ENCODE results near the gene LRRC25.
"Not testable (repeated sequence)": the region's sequence is repeated elsewhere in the genome, so short reads cannot be mapped to it uniquely, and the experiment has no call there.

The LRRC25 gene

DNA sequence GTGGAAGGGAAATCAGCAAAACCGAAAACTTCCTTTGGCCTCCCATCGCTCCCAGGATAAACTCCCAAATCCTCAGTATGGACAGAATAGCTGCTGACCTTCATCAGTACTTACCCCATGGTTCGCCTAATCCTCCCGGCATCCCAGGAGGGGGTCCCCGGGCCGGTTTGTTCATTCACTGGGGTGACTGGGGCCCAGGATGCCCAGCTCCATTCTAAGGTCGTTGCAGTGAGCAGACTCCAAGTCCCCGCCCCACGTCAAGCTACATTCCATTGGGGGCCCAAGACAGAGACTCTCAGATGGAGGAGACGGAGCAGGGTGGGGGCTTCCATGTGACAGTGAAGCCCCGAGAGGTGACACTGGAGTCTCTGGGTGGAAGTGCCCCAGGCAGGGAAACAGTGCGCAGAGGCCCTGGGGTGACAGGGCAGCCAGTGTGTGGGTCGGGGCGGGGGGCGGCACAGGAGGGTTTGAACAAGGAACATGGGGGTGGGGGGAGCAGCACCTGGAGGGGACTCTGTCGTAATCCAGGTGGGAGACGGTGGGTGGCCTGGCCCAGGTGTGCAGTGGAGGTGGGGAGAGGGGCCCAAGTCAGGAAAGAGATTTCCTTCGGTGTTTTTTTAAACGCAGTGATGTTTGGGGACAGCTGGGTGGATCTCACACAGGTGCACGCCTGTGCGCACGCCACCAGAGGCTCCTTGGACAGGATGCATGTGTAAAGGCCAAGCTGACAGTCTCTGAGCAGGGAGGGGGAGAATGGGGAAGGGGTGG lies 26.9 kb upstream of the LRRC25 start:
- no peak for DNase-seq

GRCh38 chr19:18423258-18424020 lies 26.0 kb upstream of the LRRC25 start:
- DNase-seq, result no peak

- DNase-seq, result no peak
Measured at GRCh38 chr19:18422530-18423191, 25.2 kb upstream of the LRRC25 start.

DNA sequence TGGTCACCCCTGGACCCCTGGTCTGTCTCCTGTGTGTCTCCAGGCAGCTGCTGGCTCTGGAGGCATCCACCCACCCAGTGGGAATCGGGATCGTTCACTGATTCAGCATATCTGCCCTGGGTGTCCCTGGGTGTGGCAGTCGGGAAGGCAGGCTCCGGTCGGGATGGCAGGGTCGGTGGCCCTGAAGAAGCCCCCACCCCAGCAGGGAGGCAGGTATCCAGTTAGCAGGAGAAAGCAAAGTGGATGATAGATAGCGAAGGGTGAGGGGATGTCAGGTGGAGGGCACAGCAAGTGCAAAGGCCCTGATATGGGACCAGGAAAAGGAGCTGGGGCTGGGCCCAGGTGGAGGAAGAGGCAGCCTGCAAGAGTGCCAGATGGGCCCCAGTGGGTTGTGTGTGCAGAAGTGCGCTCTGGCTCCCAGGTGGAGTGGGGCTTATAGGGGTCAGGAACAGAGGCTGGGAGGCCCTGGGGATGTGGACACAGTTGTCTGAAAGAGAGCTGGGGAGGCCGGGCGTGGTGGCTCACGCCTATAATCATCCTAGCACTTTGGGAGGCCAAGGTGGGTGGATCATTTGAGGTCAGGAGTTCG lies 24.0 kb upstream of the LRRC25 start:
- DNase-seq, result no peak

DNA sequence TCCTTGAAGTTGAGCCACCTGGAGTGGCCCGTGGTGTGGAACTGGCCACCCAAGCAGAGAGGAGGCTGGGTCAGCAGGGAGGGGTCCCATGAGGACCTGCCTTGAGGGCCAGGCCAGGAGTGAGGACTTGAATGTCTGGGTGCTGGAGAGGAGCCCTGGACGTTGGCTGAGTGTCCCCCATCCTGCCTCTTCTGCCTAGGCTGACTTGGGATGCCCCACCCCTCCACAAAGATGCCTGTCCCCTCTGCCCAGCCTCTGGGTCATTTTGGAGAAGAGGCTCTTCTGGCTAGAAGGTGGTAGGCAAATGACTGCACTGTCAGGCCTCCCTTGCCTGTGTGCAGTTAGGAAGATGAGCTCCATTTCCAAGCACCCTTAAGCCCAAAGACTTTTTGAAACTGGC lies 23.5 kb upstream of the LRRC25 start:
- no peak for DNase-seq

- no peak for DNase-seq
Measured at GRCh38 chr19:18419699-18420460, 22.5 kb upstream of the LRRC25 start.

- DNase-seq, result peak; percentile 75
Measured at GRCh38 chr19:18419195-18419698, 21.8 kb upstream of the LRRC25 start, which contains the start of gene SSBP4. Gene SSBP4, plus strand, starts transcription at chr19:18419398. Its CDS starts 251 bp downstream, at chr19:18419649.

GRCh38 chr19:18418483-18419194 lies 21.2 kb upstream of the LRRC25 start:
- DNase-seq, result no peak

- DNase-seq, result no peak
Measured at GRCh38 chr19:18418029-18418482, 20.6 kb upstream of the LRRC25 start.

- DNase-seq, result no peak
Measured at GRCh38 chr19:18417250-18418028, 20.0 kb upstream of the LRRC25 start.

DNA sequence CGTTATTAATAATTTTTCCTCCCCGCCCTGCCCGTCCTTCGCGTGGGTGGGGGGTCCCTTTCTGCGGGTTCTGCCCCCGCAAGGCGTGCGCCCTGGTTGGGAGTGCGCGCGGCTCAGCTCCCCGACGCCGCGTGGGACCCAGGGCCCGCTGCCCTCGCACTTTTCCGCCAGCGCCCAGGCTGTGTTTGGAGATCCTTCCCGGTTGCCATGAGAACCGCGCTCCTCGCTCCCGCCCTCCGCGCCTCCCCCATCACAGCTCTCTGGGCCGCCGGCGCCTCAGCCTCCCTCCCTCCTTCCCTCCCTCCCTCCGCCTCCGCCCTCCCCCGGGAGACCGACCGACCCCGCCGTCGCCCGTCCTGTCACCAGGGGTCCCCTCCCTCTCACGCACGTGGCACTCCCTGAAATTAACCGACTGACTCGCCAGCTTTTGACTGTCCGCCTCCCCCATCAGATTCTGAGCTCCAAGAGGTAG lies 19.4 kb upstream of the LRRC25 start:
- peak; percentile 77 for DNase-seq

DNA sequence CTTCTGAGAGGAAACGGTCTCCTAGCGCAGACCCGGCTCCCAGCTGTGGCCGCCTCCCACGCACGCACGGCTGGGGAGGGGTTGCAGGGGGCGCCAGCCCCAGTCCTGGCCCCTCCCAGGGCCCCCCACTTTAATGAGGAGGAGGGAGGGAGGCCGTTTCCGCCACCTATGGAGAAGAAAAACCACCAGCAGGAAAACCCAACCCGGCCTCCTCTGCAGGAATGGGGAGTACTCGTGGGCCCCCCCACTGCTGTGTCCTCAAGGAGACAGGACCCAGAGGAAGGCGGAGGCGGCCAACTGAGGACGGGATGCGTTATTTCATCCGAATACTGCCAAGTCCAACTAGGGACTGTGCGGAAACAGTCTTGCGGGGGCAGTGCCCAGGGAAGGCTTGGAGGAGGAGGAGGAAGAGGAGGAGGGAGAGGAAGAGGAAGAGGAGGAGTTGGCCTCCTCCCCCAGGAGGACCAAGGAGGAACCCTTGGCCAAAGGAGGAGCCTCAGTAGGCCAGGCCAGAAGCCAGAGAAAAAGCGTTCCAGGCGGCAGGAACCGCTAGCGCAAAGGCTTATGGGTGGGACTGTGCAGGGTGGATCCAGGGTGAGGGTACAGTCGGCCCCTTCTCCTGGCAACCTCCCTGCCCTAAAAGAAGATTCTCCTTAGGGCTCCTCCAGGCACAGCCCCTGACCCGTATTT lies 17.9 kb upstream of the LRRC25 start:
- DNase-seq, result no peak

GRCh38 chr19:18414504-18415177 lies 17.2 kb upstream of the LRRC25 start:
- DNase-seq, result peak; percentile 44

GRCh38 chr19:18412610-18413239 lies 15.3 kb upstream of the LRRC25 start:
- no peak for DNase-seq

- DNase-seq, result no peak
Measured at GRCh38 chr19:18408053-18408476, 10.6 kb upstream of the LRRC25 start.

- DNase-seq, result no peak
Measured at GRCh38 chr19:18406749-18407148, 9.3 kb upstream of the LRRC25 start.

DNA sequence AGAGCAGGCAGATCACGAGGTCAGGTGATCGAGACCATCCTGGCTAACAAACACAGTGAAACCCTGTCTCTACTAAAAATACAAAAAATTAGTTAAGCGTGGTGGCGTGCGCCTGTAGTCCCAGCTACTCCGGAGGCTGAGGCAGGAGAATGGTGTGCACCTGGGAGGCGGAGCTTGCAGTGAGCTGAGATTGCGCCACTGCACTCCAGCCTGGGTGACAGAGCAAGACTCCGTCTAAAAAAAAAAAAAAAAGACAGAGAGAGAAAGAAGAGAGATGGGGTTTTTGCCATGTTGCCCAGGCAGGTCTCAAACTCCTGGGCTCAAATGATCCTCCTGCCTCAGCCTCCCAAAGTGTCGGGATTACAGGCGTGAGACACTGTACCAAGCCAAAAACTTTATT lies 8.3 kb upstream of the LRRC25 start:
- not testable (repeated sequence) for DNase-seq

DNA sequence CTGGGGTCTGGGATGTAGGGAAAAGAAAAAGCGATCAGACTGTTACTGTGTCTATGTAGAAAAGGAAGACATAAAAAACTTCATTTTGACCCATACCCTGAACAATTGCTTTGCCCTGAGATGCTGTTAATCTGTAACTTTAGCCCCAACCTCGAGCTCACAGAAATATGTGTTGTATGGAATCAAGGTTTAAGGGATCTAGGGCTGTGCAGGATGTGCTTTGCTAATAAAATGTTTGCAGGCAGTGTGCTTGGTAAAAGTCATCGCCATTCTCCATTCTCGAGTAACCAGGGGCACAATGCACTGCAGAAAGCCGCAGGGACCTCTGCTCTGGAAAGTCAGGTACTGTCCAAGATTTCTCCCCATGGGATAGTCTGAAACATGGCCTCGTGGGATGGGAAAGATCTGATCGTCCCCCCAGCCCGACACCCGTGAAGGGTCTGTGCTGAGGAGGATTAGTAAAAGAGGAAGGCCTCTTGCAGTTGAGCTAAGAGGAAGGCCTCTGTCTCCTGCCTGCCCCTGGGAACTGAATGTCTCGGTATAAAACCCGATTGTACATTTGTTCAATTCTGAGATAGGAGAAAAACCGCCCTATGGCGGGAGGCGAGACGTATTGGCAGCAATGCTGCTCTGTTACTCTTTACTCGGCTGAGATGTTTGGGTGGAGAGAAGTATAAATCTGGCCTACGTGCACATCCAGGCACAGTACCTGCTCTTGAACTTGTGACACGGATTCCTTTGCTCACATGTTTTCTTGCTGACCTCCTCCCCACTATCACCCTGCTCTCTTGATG lies 5.2 kb upstream of the LRRC25 start:
- DNase-seq, result not testable (repeated sequence)

Data from NCI-H1105 (cell line).